GM12892 (cell line): Measurements from ENCODE around the gene CCDC57.

Source experiments
- POLR2A ChIP-seq: IDR thresholded peaks from 2 replicates; pipeline ENCODE4 v1.6.1; 2011; ENCODE audit warnings: low read depth, low read length, control low read depth
- POLR2AphosphoS5 ChIP-seq: IDR thresholded peaks from 2 replicates; pipeline ENCODE4 v1.6.1; 2011; ENCODE audit warnings: low read depth, low read length, control low read depth
- TAF1 ChIP-seq: IDR thresholded peaks from 2 replicates; pipeline ENCODE4 v1.6.1; 2011; ENCODE audit warnings: low read depth, mild to moderate bottlenecking, control low read depth, low read length, borderline replicate concordance

DNA sequence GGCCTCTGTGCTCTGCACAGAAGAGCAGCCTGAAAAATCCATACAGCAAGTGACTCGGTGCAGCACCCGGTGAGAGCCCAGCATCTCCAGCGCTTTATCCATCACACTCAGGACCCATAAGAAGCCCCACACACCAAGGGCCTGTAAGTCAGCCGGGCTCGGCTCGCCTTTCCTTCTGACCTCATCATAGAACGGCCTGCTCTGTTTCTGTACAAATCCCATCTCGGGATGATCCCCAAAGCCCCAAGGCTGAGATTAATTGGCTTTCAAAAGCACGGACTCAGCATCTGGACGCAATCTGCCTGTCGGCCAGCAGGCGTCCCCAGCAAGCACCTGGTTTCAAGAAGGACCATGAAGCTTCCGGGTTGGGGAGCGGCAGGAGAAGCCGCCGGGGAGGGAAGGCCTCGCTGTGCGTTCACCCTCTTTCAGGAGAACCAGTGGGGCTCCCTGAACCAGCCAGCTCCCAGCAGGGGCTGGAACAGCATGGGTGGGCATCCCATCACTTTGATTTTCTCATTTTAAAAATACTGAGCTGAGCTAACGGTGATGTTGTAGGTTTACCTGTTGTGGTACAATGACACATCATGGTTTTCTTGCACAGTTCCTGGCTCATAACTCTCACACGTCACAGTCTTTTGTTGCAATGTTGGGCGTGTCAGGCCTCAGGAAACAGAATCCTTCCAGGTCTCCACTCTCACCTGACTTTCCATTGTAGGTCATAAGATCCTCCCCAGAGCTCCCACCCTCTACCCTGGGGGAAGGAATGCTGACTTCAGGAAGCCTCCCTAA lies 6.7 kb downstream of the CCDC57 start:
- TF ChIP-seq POLR2A (peak; percentile 89), POLR2AphosphoS5 (peak; percentile 85), TAF1 (no peak)
